CD4-positive, alpha-beta T cell treated with Interleukin-15 for 1 hour (primary cell): Measurements from ENCODE around the gene ADCY5.

Source experiments
- DNase-seq: peaks from one replicate; pipeline ENCODE4 v3.0.0-alpha.2; 2020

ADCY5 gene

GRCh38 chr3:123457841-123458240 lies 9.0 kb upstream of the ADCY5 start:
- DNase-seq, result no peak

- DNase-seq, result no peak
Measured at GRCh38 chr3:123453675-123454074, 4.8 kb upstream of the ADCY5 start.

GRCh38 chr3:123451186-123451585 lies 2.3 kb upstream of the ADCY5 start:
- no peak for DNase-seq

- DNase-seq, result no peak
Measured at GRCh38 chr3:123449997-123450604, 1.2 kb upstream of the ADCY5 start.

GRCh38 chr3:123449102-123449996 lies 459 bp upstream of the ADCY5 start:
- no peak for DNase-seq

- no peak for DNase-seq
Measured at GRCh38 chr3:123447749-123448517, 957 bp downstream of the ADCY5 start.

GRCh38 chr3:123447416-123447748 lies 1.5 kb downstream of the ADCY5 start:
- no peak for DNase-seq

- no peak for DNase-seq
Measured at GRCh38 chr3:123446610-123447109, 2.2 kb downstream of the ADCY5 start.

GRCh38 chr3:123446210-123446609 lies 2.7 kb downstream of the ADCY5 start:
- DNase-seq, result no peak

- no peak for DNase-seq
Measured at GRCh38 chr3:123445702-123446101, 3.2 kb downstream of the ADCY5 start.

GRCh38 chr3:123444744-123445143 lies 4.1 kb downstream of the ADCY5 start:
- DNase-seq, result no peak

GRCh38 chr3:123444023-123444422 lies 4.9 kb downstream of the ADCY5 start:
- no peak for DNase-seq

GRCh38 chr3:123442908-123443307 lies 6.0 kb downstream of the ADCY5 start:
- no peak for DNase-seq

- DNase-seq, result no peak
Measured at GRCh38 chr3:123442125-123442524, 6.8 kb downstream of the ADCY5 start.

GRCh38 chr3:123439806-123440580 lies 8.9 kb downstream of the ADCY5 start:
- DNase-seq, result no peak

GRCh38 chr3:123432832-123433523 lies 15.9 kb downstream of the ADCY5 start:
- DNase-seq, result no peak

GRCh38 chr3:123431658-123432324 lies 17.1 kb downstream of the ADCY5 start:
- no peak for DNase-seq

GRCh38 chr3:123431007-123431657 lies 17.8 kb downstream of the ADCY5 start:
- DNase-seq, result no peak

GRCh38 chr3:123430266-123430665 lies 18.6 kb downstream of the ADCY5 start:
- no peak for DNase-seq

GRCh38 chr3:123429362-123430125 lies 19.3 kb downstream of the ADCY5 start:
- DNase-seq, result no peak
